Stimulated activated CD4-positive, alpha-beta T cell treated with anti-CD3 and anti-CD28 coated beads, TNF-alpha, amount 100 ng/mL, for 24 hours (primary cell): ENCODE measurements around the gene MIPOL1.
"Not testable (repeated sequence)": the region's sequence is repeated elsewhere in the genome, so short reads cannot be mapped to it uniquely, and the experiment has no call there.

ENCODE experiments used
- DNase-seq, 3 experiments: peaks; one replicate each; pipeline ENCODE4 v3.0.0-alpha.2; 2020; ENCODE audit warnings: low read depth in 3 of 3

Gene MIPOL1

GRCh38 chr14:37187294-37187693 is 10.4 kb upstream of the MIPOL1 start:
- no peak for DNase-seq

DNA sequence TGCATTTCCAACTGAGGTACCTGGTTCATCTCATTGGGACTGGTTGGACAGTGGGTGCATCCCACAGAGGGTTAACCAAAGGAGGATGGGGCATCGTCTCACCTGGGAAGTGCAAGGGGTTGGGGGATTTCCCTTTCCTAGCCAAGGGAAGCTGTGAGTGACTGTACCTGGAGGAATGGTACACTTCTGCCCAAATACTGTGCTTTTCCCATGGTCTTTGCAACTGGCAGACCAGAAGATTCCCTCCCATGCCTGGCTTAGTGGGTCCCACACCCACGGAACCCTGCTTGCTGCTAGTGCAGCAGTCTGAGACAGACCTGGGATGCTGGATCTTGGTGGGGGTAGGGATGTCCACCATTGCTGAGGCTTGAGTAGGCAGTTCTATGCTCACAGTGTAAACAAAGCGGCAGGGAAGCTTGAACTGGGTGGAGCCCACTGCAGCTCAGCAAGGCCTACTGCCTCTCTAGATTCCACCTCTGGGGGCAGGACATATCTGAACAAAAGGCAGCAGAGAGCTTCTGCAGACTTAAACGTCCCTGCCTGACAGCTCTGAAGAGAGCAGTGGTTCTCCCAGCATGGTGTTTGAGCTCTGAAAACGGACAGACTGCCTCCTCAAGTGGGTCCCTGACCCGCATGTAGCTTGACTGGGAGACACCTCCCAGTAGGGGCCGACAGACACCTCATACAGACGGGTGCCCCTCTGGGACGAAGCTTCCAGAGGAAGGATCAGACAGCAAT is 9.7 kb upstream of the MIPOL1 start:
- not testable (repeated sequence) for DNase-seq

DNA sequence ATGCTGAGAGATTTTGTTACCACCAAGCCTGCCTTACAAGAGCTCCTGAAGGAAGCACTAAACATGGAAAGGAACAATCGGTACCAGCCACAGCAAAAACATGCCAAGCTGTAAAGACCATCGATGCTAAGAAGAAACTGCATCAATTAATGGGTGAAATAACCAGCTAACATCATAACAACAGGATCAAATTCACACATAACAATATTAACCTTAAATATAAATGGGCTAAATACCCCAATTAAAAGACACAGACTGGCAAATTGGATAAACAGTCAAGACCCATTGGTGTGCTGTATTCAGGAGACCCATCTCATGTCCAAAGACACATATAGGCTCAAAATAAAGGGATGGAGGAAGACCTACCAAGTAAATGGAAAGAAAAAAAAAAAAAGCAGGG is 8.0 kb upstream of the MIPOL1 start:
- DNase-seq = not testable (repeated sequence)

GRCh38 chr14:37194698-37195097 is 3.0 kb upstream of the MIPOL1 start:
- DNase-seq = no peak

DNA sequence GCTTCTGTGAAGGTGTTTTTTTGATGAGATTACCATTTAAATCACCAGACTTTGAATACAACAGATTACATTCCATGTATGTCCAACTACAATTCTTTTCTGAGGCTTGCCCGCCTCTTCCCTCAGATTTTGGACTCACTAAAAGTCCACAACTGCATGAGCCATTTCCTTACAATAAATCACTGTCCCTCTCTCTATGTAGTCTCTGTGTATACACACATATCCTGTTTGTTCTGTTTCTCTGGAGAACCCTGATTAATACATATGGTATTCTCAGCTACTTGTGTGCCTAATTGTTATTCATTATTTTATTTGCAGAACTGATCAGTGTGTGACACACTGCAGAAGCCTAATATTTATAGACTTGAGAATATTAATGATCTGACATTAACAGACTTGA is 2.4 kb upstream of the MIPOL1 start:
- DNase-seq = no peak

DNA sequence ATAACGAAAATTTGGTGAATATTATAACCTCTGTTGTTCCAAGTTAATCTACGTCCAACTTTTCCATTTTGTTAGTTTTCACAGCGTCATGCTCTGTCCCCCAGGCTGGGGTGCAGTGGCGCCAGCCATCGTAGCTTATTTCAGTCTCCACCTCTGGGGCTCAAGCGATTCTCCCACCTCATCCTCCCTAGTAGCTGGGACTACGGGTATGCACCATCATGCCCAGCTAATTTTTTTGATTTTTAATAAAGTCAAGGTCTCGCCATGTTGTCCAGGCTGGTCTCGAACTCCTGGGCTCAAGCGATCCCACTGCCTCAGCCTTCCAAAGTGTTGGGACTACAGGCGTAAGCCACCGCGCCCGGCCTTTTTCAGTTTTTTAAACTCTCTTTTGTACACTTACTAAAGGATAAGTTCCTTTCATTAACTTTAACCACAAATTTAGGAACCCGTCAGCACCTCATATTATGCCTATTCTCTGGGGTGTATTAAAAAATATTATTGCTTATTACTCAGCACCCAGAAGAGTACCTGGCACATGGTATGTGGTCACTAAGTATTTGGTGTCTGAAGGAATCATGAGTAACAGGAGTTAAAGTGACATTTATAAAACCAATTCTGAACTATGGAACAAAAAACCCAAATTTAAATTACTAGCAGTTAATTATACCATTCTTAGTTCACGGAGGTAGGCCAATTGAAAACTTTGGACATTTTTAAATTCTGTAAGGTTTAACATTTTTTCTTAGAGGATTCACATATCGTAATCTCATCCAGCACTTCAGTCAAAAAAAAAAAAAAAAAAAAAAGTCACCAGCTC is 925 bp upstream of the MIPOL1 start:
- no peak for DNase-seq

DNA sequence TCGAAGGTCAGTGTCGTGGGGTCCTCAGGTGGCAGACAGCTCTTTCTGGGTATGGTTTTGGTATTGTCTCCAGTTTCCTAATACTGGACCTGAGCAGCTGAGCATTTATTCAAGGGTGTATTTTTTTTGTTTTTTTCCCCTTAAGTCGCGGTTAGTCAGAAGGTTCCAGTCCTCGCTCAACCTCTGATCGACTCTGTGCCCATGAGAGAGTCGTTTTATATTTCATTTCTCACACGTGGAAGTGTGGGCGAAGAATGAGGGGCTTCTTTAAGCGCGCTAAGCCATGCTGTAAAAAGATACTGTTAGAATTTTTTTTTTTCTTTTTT is 499 bp downstream of the MIPOL1 start:
- no peak for DNase-seq

DNA sequence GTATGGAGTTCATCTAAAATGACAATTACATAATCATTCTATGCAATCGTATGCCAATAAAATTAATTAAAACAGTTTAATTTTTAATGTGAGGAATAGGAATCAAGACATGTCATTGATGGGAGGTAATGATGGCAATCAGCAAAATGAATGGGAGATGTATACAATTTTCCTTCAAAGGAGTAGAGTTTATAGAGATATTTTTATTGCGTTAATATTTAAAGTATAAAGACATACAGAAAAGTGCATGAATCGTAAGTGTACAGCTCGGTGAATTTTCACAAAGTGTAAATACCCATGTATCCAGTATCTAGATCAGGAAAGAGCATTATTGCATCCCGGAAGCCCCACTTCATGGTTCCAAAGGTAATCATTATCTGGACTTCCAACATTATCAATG is 1.2 kb downstream of the MIPOL1 start:
- DNase-seq = no peak

- DNase-seq = no peak
Measured at GRCh38 chr14:37201724-37202123, 4.0 kb downstream of the MIPOL1 start.

GRCh38 chr14:37202265-37202664 is 4.5 kb downstream of the MIPOL1 start:
- no peak for DNase-seq

GRCh38 chr14:37202812-37203211 is 5.1 kb downstream of the MIPOL1 start:
- DNase-seq = no peak

DNA sequence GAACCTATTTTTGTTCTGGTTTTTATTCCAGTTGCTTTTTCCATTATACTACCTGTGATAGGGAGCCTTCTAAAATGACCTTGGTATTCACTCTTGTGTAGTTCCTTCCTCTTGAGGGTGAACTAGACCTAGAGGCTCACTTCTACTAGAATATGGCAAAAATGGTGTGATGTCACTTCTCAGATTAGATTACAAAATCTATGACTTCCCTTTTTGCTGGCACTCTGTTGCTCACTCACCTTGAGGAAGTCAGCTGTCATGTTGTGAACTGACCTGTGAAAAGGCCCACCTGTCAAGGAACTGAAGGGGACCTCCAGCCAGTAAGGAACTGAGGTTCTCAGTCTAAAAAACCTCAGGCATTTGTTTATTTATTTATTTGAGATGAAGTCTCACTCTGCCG is 5.7 kb downstream of the MIPOL1 start:
- no peak for DNase-seq

GRCh38 chr14:37205623-37206605 is 8.2 kb downstream of the MIPOL1 start:
- DNase-seq = not testable (repeated sequence)

DNA sequence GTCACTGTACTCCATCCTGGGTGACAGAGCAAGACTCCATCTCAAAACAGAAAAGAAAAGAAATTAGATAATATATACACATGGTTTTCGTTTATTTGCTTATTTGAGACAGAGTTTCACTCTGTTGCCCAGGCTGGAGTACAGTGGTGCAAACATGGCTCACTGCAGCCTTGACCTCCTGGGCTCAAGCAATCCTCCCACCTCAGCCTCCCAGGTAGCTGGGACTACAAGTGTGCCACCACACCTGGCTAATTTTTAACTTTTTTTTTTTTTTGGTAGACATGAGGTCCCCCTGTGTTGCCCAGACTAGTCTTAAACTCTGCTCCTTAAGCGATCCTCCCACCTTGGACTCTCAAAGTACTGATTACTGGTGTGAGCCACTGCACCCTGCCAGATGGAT is 11.9 kb downstream of the MIPOL1 start:
- not testable (repeated sequence) for DNase-seq

GRCh38 chr14:37210448-37210847 is 12.7 kb downstream of the MIPOL1 start:
- no peak for DNase-seq

DNA sequence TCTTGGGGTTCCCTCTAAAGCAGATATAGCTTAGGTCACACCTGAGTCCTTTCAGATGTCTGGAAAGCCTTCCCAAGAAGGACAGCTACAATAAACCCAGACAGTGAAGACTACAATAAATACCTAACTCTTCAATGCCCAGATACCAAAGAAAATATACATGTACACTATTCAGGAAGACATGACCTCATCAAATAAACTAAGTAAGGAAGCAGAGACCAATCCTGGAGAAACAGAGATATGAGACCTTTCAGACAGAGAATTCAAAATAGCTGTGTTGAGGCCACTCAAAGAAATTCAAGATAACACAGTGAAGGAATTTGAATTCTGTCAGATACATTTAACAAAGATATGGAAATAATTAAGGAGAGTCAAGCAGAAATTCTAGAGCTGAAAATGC is 15.3 kb downstream of the MIPOL1 start:
- DNase-seq = no peak

DNA sequence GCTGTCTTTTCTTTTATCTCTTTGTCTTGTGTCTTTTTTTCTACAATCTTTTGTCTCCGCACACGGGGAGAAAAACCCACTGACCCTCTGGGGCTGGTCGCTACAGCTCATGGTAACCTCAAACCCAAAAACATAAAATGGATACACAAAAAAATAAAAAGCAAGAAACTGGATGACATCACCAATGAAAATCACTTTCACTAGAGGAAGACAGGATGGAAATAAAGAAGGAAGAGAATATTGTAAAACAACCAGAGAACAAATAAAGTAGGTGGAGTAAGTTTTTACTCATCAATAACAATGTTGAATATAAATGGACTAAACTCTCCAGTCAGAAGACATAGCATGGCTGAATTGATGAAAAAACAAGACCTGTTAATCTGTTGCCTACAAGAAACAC is 17.6 kb downstream of the MIPOL1 start:
- no peak for DNase-seq

- DNase-seq = no peak
Measured at GRCh38 chr14:37221073-37221472, 23.3 kb downstream of the MIPOL1 start.

- no peak for DNase-seq
Measured at GRCh38 chr14:37223947-37224474, 26.3 kb downstream of the MIPOL1 start.

DNA sequence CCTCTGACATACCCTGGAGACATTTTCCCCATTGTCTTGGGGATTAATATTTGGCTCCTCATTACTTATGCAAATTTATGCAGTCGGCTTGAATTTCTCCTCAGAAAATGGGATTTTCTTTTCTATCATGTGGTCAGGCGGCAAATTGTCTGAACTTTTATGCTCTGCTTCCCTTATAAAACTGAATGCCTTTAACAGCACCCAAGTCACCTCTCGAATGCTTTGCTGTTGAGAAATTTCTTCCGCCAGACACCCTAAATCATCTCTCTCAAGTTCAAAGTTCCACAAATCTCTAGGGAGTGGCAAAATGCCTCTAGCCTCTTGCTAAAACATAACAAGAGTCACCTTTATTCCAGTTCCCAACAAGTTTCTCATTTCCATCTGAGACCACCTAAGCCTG is 27.9 kb downstream of the MIPOL1 start:
- not testable (repeated sequence) for DNase-seq

GRCh38 chr14:37230551-37231194 is 32.9 kb downstream of the MIPOL1 start:
- DNase-seq = no peak
